Endothelial cell of umbilical vein (primary cell): ENCODE measurements around the gene PTK6. TPM values are rescaled to one million over a fixed set of nuclear protein-coding genes. Genes with fewer than 3 reads are reported as not detected.

Source experiments
- BruUV-seq: library from RNA; stranded (reverse); fragments of 400-500 nt; replicated peaks from 2 replicates; lab custom pipeline; 2021; lab: Mats Ljungman, UMichigan
- CTCF ChIA-PET: fragments of 300-600, 350-600 bp; sonication (Branson Sonifier 250); formaldehyde crosslinking; loops from one replicate; lab custom pipeline; 2021; ENCODE audit warnings: antibody characterized with exemption, inconsistent platforms; lab: Charles Lee
- POLR2A ChIA-PET: fragments of 300-600, 350-600 bp; sonication (Branson Sonifier 250); formaldehyde crosslinking; loops from one replicate; lab custom pipeline; 2021; ENCODE audit warnings: antibody characterized with exemption, inconsistent platforms; lab: Charles Lee
- DNase-seq: peaks from one replicate; pipeline ENCODE4 v3.0.0-alpha.2; 2011; ENCODE audit warnings: low read depth, low spot score
- FAIRE-seq: peaks from 2 replicates; lab custom pipeline; 2011; peaks lifted over from hg19 to GRCh38; lab: Jason Lieb, UNC
- H2AFZ ChIP-seq: 2 replicates; pipeline ENCODE4 v1.6.0; 2012; ENCODE audit warnings: low read depth, low read length, control low read depth, inconsistent platforms
- H3K27ac ChIP-seq: 2 replicates; pipeline ENCODE4 v1.5.1; 2011; ENCODE audit warnings: low read depth, mild to moderate bottlenecking, control low read depth, low read length, moderate library complexity; ENCODE audit not compliant: insufficient read depth
- H3K27me3 ChIP-seq, 2 experiments: 2 replicates each; pipeline versions ENCODE4 v1.6.0 to v1.6.1; 2011; ENCODE audit warnings: low read length in 2 of 2, mixed read lengths in 1 of 2; ENCODE audit not compliant: control insufficient read depth in 2 of 2, insufficient read depth in 2 of 2
- H3K36me3 ChIP-seq, 2 experiments: 2 replicates in 1 of 2; 3 replicates in 1 of 2; pipeline ENCODE4 v1.5.1; 2011; ENCODE audit warnings: low read length in 2 of 2, mild to moderate bottlenecking in 1 of 2, moderate library complexity in 1 of 2; ENCODE audit not compliant: control insufficient read depth in 2 of 2, insufficient read depth in 2 of 2; ENCODE audit errors: extremely low read depth in 1 of 2
- H3K4me1 ChIP-seq: 3 replicates; pipeline ENCODE4 v1.5.1; 2011; ENCODE audit warnings: mild to moderate bottlenecking, low read length; ENCODE audit not compliant: control insufficient read depth, insufficient read depth; ENCODE audit errors: extremely low read depth
- H3K4me2 ChIP-seq: 2 replicates; pipeline ENCODE4 v1.6.1; 2011; ENCODE audit warnings: low read length, control low read depth, mixed read lengths; ENCODE audit not compliant: insufficient read depth
- H3K4me3 ChIP-seq, 3 experiments: fragments of 200-600 bp in 1 of 3; sonication (generic), shearing (Covaris generic) in 1 of 3; replicated peaks in 1 of 3; 2 replicates each; pipeline ENCODE4 v1.5.1; 2011 to 2016; ENCODE audit warnings: control low read depth in 3 of 3, low read length in 3 of 3, mild to moderate bottlenecking in 2 of 3, inconsistent platforms in 1 of 3, low read depth in 1 of 3, moderate library complexity in 1 of 3; ENCODE audit not compliant: insufficient read depth in 1 of 3
- H3K79me2 ChIP-seq: 2 replicates; pipeline ENCODE4 v1.6.0; 2012; ENCODE audit warnings: low read length, inconsistent platforms; ENCODE audit not compliant: control insufficient read depth, insufficient read depth
- H3K9ac ChIP-seq: replicated peaks from 2 replicates; pipeline ENCODE3; 2011; ENCODE audit warnings: low read length, control low read depth; ENCODE audit not compliant: insufficient read depth; ENCODE audit errors: extremely low read depth
- H3K9me1 ChIP-seq: replicated peaks from 3 replicates; pipeline ENCODE4 v1.6.0; 2011; ENCODE audit warnings: mild to moderate bottlenecking, low read length; ENCODE audit not compliant: control insufficient read depth, insufficient read depth; ENCODE audit errors: extremely low read depth
- H3K9me3 ChIP-seq: replicated peaks from 2 replicates; pipeline ENCODE4 v1.5.1; 2012; ENCODE audit warnings: low read length, inconsistent platforms; ENCODE audit not compliant: control insufficient read depth, insufficient read depth
- H4K20me1 ChIP-seq: replicated peaks from 2 replicates; pipeline ENCODE3; 2011; ENCODE audit warnings: mild to moderate bottlenecking, low read length; ENCODE audit not compliant: control insufficient read depth, insufficient read depth; ENCODE audit errors: extremely low read depth
- CTCF ChIP-seq, 2 donors: IDR thresholded peaks; 1 replicate in 1 of 2; 2 replicates in 1 of 2; pipeline ENCODE4 v1.5.1; 2011; ENCODE audit warnings: low read length in 2 of 2, mild to moderate bottlenecking in 2 of 2, moderate library complexity in 2 of 2, control low read depth in 1 of 2, inconsistent platforms in 1 of 2, low read depth in 1 of 2; ENCODE audit not compliant: insufficient read depth in 1 of 2; ENCODE audit errors: extremely low read depth in 1 of 2
- EZH2 ChIP-seq: IDR thresholded peaks from 2 replicates; pipeline ENCODE4 v1.6.1; 2012; ENCODE audit warnings: borderline replicate concordance, low read depth, mild to moderate bottlenecking, moderate library complexity, low read length, inconsistent platforms; ENCODE audit not compliant: severe bottlenecking
- FOS ChIP-seq: IDR thresholded peaks from 2 replicates; pipeline ENCODE4 v1.6.1; 2011; ENCODE audit warnings: mild to moderate bottlenecking, low read length, moderate library complexity, borderline replicate concordance; ENCODE audit not compliant: insufficient read depth
- GATA2 ChIP-seq: IDR thresholded peaks from 2 replicates; pipeline ENCODE4 v1.7.0; 2011; ENCODE audit warnings: low read depth, mild to moderate bottlenecking, moderate library complexity, mixed read lengths, low read length; ENCODE audit not compliant: insufficient read length, insufficient read depth
- JUN ChIP-seq: IDR thresholded peaks from 2 replicates; pipeline ENCODE4 v1.6.1; 2011; ENCODE audit warnings: borderline replicate concordance, low read depth; ENCODE audit not compliant: insufficient read length, insufficient read depth
- MYC ChIP-seq: IDR thresholded peaks from one replicate; pipeline ENCODE4 v1.6.1; 2011; ENCODE audit warnings: mild to moderate bottlenecking, low read depth, low read length
- POLR2A ChIP-seq: IDR thresholded peaks from 2 replicates; pipeline ENCODE4 v1.6.1; 2012; ENCODE audit warnings: low read depth, mild to moderate bottlenecking, control low read depth, low read length
- POLR2AphosphoS5 ChIP-seq: IDR thresholded peaks from 2 replicates; pipeline ENCODE4 v1.6.1; 2012; ENCODE audit warnings: low read depth, mild to moderate bottlenecking, control low read depth, low read length, moderate library complexity; ENCODE audit not compliant: insufficient read depth
- dilution Hi-C: fragments of 300-500 bp; cut with MboI; formaldehyde crosslinking; loops from one replicate; pipeline ENCODE4 v1.15.0; 2019; ENCODE audit warnings: low sequenced_read_pairs; ENCODE audit not compliant: extremely low pct_ligation_motif_present
- intact Hi-C: fragments of 100-400 bp; cut with micrococcal nuclease; formaldehyde crosslinking; loops from one replicate; pipeline ENCODE4 v1.10.0; 2022
- polyA plus RNA-seq, 4 experiments: library from polyadenylated mRNA; depleted of rRNA in 3 of 4; stranded (reverse) in 3 of 4; unstranded in 1 of 4; fragments of >200 nt; gene quantifications; 2 replicates each; pipeline versions ENCODE4 v1.2.1 to v1.2.3, GENCODE V29; 2011 to 2012; ENCODE audit warnings: missing spikeins in 1 of 4
- total RNA-seq: library from RNA; stranded (reverse); gene quantifications from 2 replicates; pipeline ENCODE4 v1.2.3, GENCODE V29; 2021
- TF ChIP-seq, protein P1 (sequence below): IDR thresholded peaks from 2 replicates; pipeline ENCODE4 v1.6.1; 2011; ENCODE audit not compliant: insufficient read depth, insufficient read length

The PTK6 gene
- total and polyA plus RNA-seq, 2 donors (not counting 3 experiments of a cell fraction or from before 2014, with no cell fraction given), result 0.18 TPM; not detected in 1

GRCh38 chr20:63533871-63534393 lies 3.2 kb downstream of the PTK6 start:
- Histone ChIP-seq H3K4me3 (no peak overlapping the region), H3K9me3 (no peaks in the 10 kb centered on the region), H3K79me2 (no peaks in the 10 kb centered on the region), H3K36me3 (no peaks in the 10 kb centered on the region), H3K9ac (no peak overlapping the region), H3K9me1 (no peaks in the 10 kb centered on the region), H3K4me1 (no peaks in the 10 kb centered on the region), H3K27ac (no peak overlapping the region), H3K4me2 (no peak overlapping the region), H2AFZ (no peak overlapping the region), H3K27me3 (no peaks in the 10 kb centered on the region), H4K20me1 (no peaks in the 10 kb centered on the region)
- intact Hi-C loops, result no loop called here
- dilution Hi-C loops, result no loop called here
- TF ChIP-seq JUN (no peak), FOS (no peak), MYC (no peak), GATA2 (no peak), EZH2 (no peak), POLR2AphosphoS5 (no peak), CTCF (IDR thresholded peaks at IDR 0.05; ENCODE audit: extremely low read depth in 1 of 2, insufficient read depth in 1 of 2, low read depth in 1 of 2, low read length in 2 of 2) (no peak), POLR2A (no peak)
- TF ChIP-seq, protein P1, sequence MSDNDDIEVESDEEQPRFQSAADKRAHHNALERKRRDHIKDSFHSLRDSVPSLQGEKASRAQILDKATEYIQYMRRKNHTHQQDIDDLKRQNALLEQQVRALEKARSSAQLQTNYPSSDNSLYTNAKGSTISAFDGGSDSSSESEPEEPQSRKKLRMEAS, result no peak
- ChIA-PET CTCF (interaction anchor here (5.7 kb wide), 1 partner anchor 37 kb away, joined by 30 read pairs; no protein-coding TSS in a partner anchor), POLR2A (no interaction called here)
- no TSS peak for BruUV-seq
- no peak for DNase-seq
- no peak for FAIRE-seq
